CD4-positive, CD25-positive, alpha-beta regulatory T cell (primary cell): ENCODE measurements around the gene TJP3. TPM values are rescaled to one million over a fixed set of nuclear protein-coding genes. Genes with fewer than 3 reads are reported as not detected.

ENCODE experiments used
- ATAC-seq, 2 donors: fragments of 150-1000 bp; cut with Tn5 transposase; one replicate each; pipeline ENCODE4 v1.10.0; 2021; ENCODE audit warnings: low read depth in 2 of 2, moderate number of reproducible peaks in 2 of 2, moderate library complexity in 1 of 2
- DNase-seq, 3 donors: peaks; one replicate each; pipeline versions ENCODE4 v3.0.0 to v3.0.0-alpha.2; 2012 to 2022; ENCODE audit warnings: mixed read lengths in 1 of 3
- H3K27ac ChIP-seq: one replicate; pipeline ENCODE4 v1.7.0; 2013; ENCODE audit warnings: mild to moderate bottlenecking, low read length; ENCODE audit not compliant: insufficient read depth, poor library complexity, severe bottlenecking
- H3K27me3 ChIP-seq: one replicate; pipeline ENCODE4 v1.7.0; 2013; ENCODE audit warnings: low read length; ENCODE audit not compliant: control insufficient read depth, insufficient read depth
- H3K36me3 ChIP-seq: one replicate; pipeline ENCODE4 v1.7.0; 2013; ENCODE audit warnings: mild to moderate bottlenecking, low read length, moderate library complexity; ENCODE audit not compliant: control insufficient read depth, insufficient read depth
- H3K4me1 ChIP-seq: 2 replicates; pipeline ENCODE4 v1.7.0; 2013; ENCODE audit warnings: mild to moderate bottlenecking, low read length; ENCODE audit not compliant: insufficient read depth, control insufficient read depth, poor library complexity, severe bottlenecking
- H3K4me3 ChIP-seq: one replicate; pipeline ENCODE4 v1.7.0; 2013; ENCODE audit warnings: low read depth, mild to moderate bottlenecking, low read length, moderate library complexity
- H3K9me3 ChIP-seq, 2 experiments: 1 replicate in 1 of 2; 2 replicates in 1 of 2; pipeline ENCODE4 v1.7.0; 2013; ENCODE audit warnings: low read length in 2 of 2, mild to moderate bottlenecking in 1 of 2, moderate library complexity in 1 of 2; ENCODE audit not compliant: control insufficient read depth in 2 of 2
- H3K27ac Mint-ChIP-seq, 3 donors: one replicate each; pipeline ENCODE4 v1.8.0; 2020 to 2022; ENCODE audit warnings: mild to moderate bottlenecking in 3 of 3, mixed read lengths in 3 of 3, moderate library complexity in 2 of 3
- H3K27me3 Mint-ChIP-seq: one replicate; pipeline ENCODE4 v1.8.0; 2022; ENCODE audit warnings: mild to moderate bottlenecking, mixed read lengths
- H3K36me3 Mint-ChIP-seq: one replicate; pipeline ENCODE4 v1.8.0; 2020; ENCODE audit warnings: mixed read lengths
- H3K4me1 Mint-ChIP-seq, 4 donors: one replicate each; pipeline ENCODE4 v1.8.0; 2020 to 2022; ENCODE audit warnings: mixed read lengths in 4 of 4, mild to moderate bottlenecking in 1 of 4
- H3K4me3 Mint-ChIP-seq, 4 donors: one replicate each; pipeline ENCODE4 v1.8.0; 2020 to 2022; ENCODE audit warnings: mild to moderate bottlenecking in 4 of 4, mixed read lengths in 4 of 4, moderate library complexity in 3 of 4
- H3K9me3 Mint-ChIP-seq, 7 donors: one replicate each; pipeline ENCODE4 v1.8.0; 2020 to 2022; ENCODE audit warnings: mixed read lengths in 7 of 7, mild to moderate bottlenecking in 3 of 7, moderate library complexity in 2 of 7
- polyA plus RNA-seq, 4 donors: library from polyadenylated mRNA; unstranded; fragments of 300-500 nt; fragmentation: Illumina TruSeq; gene quantifications; one replicate each; pipeline ENCODE4 v1.2.3, GENCODE V29; 2021
- total RNA-seq: library from RNA; stranded (reverse); gene quantifications from one replicate; pipeline ENCODE4 v1.2.3, GENCODE V29; 2022

The TJP3 gene
- total and polyA plus RNA-seq, 5 donors from 2014 or later: 20.6 to 34.4 (median 28.6) TPM

- peak overlapping the region in 1 of 4 donors; percentile 6 for H3K4me3 Mint-ChIP-seq
- peaks cover 20% of the 10 kb centered on the region for H3K36me3 ChIP-seq
- no peaks in the 10 kb centered on the region for H3K27me3 Mint-ChIP-seq
- ATAC-seq (no peak), DNase-seq (no peak)
- H3K9me3 Mint-ChIP-seq: peaks cover 0 to 2% (median 0%) of the 10 kb centered on the region in 7 donors
- peaks cover 36% of the 10 kb centered on the region for H3K36me3 Mint-ChIP-seq
- no peaks in the 10 kb centered on the region for H3K27me3 ChIP-seq
- H3K4me1 Mint-ChIP-seq: peaks cover 7 to 34% (median 20%) of the 10 kb centered on the region in 4 donors
- no peak overlapping the region for H3K4me3 ChIP-seq
- H3K27ac ChIP-seq: no peak overlapping the region
- peak overlapping the region; percentile 86 to 97 (median 88) for H3K27ac Mint-ChIP-seq
- H3K9me3 ChIP-seq: no peaks in the 10 kb centered on the region
- peaks cover 24% of the 10 kb centered on the region for H3K4me1 ChIP-seq
Measured at GRCh38 chr19:3737487-3738205, 29.5 kb downstream of the TJP3 start.

- Mint-ChIP-seq H3K4me3 (peak overlapping the region; percentile 71 to 87 (median 74)), H3K27me3 (no peaks in the 10 kb centered on the region), H3K4me1 (peaks cover 7 to 34% (median 20%) of the 10 kb centered on the region in 4 donors), H3K36me3 (peaks cover 32% of the 10 kb centered on the region), H3K9me3 (peaks cover 0 to 2% (median 0%) of the 10 kb centered on the region in 7 donors), H3K27ac (peak overlapping the region; percentile 96 to 99 (median 97))
- Histone ChIP-seq H3K36me3 (peaks cover 20% of the 10 kb centered on the region), H3K27me3 (no peaks in the 10 kb centered on the region), H3K4me3 (no peak overlapping the region), H3K27ac (peak overlapping the region; percentile 60), H3K9me3 (no peaks in the 10 kb centered on the region), H3K4me1 (peaks cover 24% of the 10 kb centered on the region)
- ATAC-seq (no peak), DNase-seq (peak in 1 of 3 donors; percentile 33)
Measured at GRCh38 chr19:3738477-3739220, 30.5 kb downstream of the TJP3 start.

GRCh38 chr19:3740431-3740830 is 32.2 kb downstream of the TJP3 start:
- Mint-ChIP-seq H3K4me3 (no peak overlapping the region), H3K4me1 (peaks cover 7 to 34% (median 20%) of the 10 kb centered on the region in 4 donors), H3K27me3 (no peaks in the 10 kb centered on the region), H3K36me3 (peaks cover 29% of the 10 kb centered on the region), H3K9me3 (peaks cover 0 to 2% (median 0%) of the 10 kb centered on the region in 7 donors), H3K27ac (no peak overlapping the region)
- Histone ChIP-seq H3K9me3 (no peaks in the 10 kb centered on the region), H3K36me3 (peaks cover 15% of the 10 kb centered on the region), H3K27ac (no peak overlapping the region), H3K4me1 (peaks cover 24% of the 10 kb centered on the region), H3K27me3 (no peaks in the 10 kb centered on the region), H3K4me3 (no peak overlapping the region)
- DNase-seq (no peak), ATAC-seq (no peak)

GRCh38 chr19:3743486-3743885 is 35.3 kb downstream of the TJP3 start:
- Mint-ChIP-seq H3K36me3 (peaks cover 7% of the 10 kb centered on the region), H3K4me3 (no peak overlapping the region), H3K4me1 (peaks cover 4 to 15% (median 10%) of the 10 kb centered on the region in 4 donors), H3K27ac (peak overlapping the region in 1 of 3 donors; percentile 35), H3K27me3 (no peaks in the 10 kb centered on the region), H3K9me3 (no peaks in the 10 kb centered on the region)
- H3K4me3 ChIP-seq: no peak overlapping the region
- DNase-seq (peak in 1 of 3 donors; percentile 22), ATAC-seq (no peak)
- peaks cover 20% of the 10 kb centered on the region for H3K4me1 ChIP-seq
- no peak overlapping the region for H3K27ac ChIP-seq
- no peaks in the 10 kb centered on the region for H3K27me3 ChIP-seq
- no peaks in the 10 kb centered on the region for H3K9me3 ChIP-seq
- no peaks in the 10 kb centered on the region for H3K36me3 ChIP-seq

GRCh38 chr19:3745363-3746045 is 37.3 kb downstream of the TJP3 start:
- Histone ChIP-seq H3K27me3 (no peaks in the 10 kb centered on the region), H3K27ac (no peak overlapping the region), H3K36me3 (peaks cover 12% of the 10 kb centered on the region), H3K9me3 (no peaks in the 10 kb centered on the region), H3K4me1 (no peaks in the 10 kb centered on the region), H3K4me3 (no peak overlapping the region)
- Mint-ChIP-seq H3K9me3 (no peaks in the 10 kb centered on the region), H3K27ac (peak overlapping the region in 1 of 3 donors; percentile 32), H3K27me3 (no peaks in the 10 kb centered on the region), H3K36me3 (peaks cover 13% of the 10 kb centered on the region), H3K4me3 (no peak overlapping the region), H3K4me1 (no peaks in the 10 kb centered on the region)
- DNase-seq (no peak), ATAC-seq (no peak)

- Mint-ChIP-seq H3K9me3 (no peaks in the 10 kb centered on the region), H3K27me3 (no peaks in the 10 kb centered on the region), H3K4me1 (no peaks in the 10 kb centered on the region), H3K36me3 (peaks cover 17% of the 10 kb centered on the region), H3K4me3 (no peak overlapping the region), H3K27ac (no peak overlapping the region)
- H3K4me3 ChIP-seq: no peak overlapping the region
- DNase-seq: no peak
- H3K27me3 ChIP-seq: no peaks in the 10 kb centered on the region
- H3K36me3 ChIP-seq: peaks cover 21% of the 10 kb centered on the region
- no peaks in the 10 kb centered on the region for H3K9me3 ChIP-seq
- no peaks in the 10 kb centered on the region for H3K4me1 ChIP-seq
- no peak for ATAC-seq
- no peak overlapping the region for H3K27ac ChIP-seq
Measured at GRCh38 chr19:3746371-3747056, 38.3 kb downstream of the TJP3 start.

- H3K27me3 ChIP-seq: no peaks in the 10 kb centered on the region
- peaks cover 18% of the 10 kb centered on the region for H3K36me3 Mint-ChIP-seq
- no peak overlapping the region for H3K27ac Mint-ChIP-seq
- ATAC-seq: no peak
- peaks cover 30% of the 10 kb centered on the region for H3K36me3 ChIP-seq
- no peak for DNase-seq
- H3K4me3 ChIP-seq: no peak overlapping the region
- H3K9me3 ChIP-seq: no peaks in the 10 kb centered on the region
- H3K27ac ChIP-seq: no peak overlapping the region
- H3K27me3 Mint-ChIP-seq: no peaks in the 10 kb centered on the region
- peaks cover 0 to 6% (median 0%) of the 10 kb centered on the region in 4 donors for H3K4me1 Mint-ChIP-seq
- no peaks in the 10 kb centered on the region for H3K4me1 ChIP-seq
- no peak overlapping the region for H3K4me3 Mint-ChIP-seq
- no peaks in the 10 kb centered on the region for H3K9me3 Mint-ChIP-seq
Measured at GRCh38 chr19:3748965-3749364, 40.8 kb downstream of the TJP3 start.
